ENCODE measurements around the gene MAP3K4.
"Not testable (repeated sequence)": the region's sequence is repeated elsewhere in the genome, so short reads cannot be mapped to it uniquely, and the experiment has no call there.

The MAP3K4 gene

GRCh38 chr6:160967833-160968232, 23.7 kb upstream of the MAP3K4 start:
- DNase-seq (ENCODE audit: low read depth), result no peak

GRCh38 chr6:160971171-160971570, 20.4 kb upstream of the MAP3K4 start:
- DNase-seq (ENCODE audit: low read depth), result no peak

- DNase-seq (ENCODE audit: low read depth), result no peak
Measured at GRCh38 chr6:160972111-160972510, 19.5 kb upstream of the MAP3K4 start.

GRCh38 chr6:160972594-160972993, 19.0 kb upstream of the MAP3K4 start:
- DNase-seq (ENCODE audit: low read depth), result not testable (repeated sequence)

GRCh38 chr6:160973311-160974250, 18.0 kb upstream of the MAP3K4 start:
- no peak for DNase-seq (ENCODE audit: low read depth)

GRCh38 chr6:160974304-160974771, 17.2 kb upstream of the MAP3K4 start:
- DNase-seq (ENCODE audit: low read depth), result no peak

GRCh38 chr6:160975162-160975561, 16.4 kb upstream of the MAP3K4 start:
- DNase-seq (ENCODE audit: low read depth), result no peak

- not testable (repeated sequence) for DNase-seq (ENCODE audit: low read depth)
Measured at GRCh38 chr6:160975961-160976360, 15.6 kb upstream of the MAP3K4 start.

- DNase-seq (ENCODE audit: low read depth), result no peak
Measured at GRCh38 chr6:160978141-160978901, 13.2 kb upstream of the MAP3K4 start.

GRCh38 chr6:160979061-160979708, 12.4 kb upstream of the MAP3K4 start:
- DNase-seq (ENCODE audit: low read depth), result no peak

- DNase-seq (ENCODE audit: low read depth), result not testable (repeated sequence)
Measured at GRCh38 chr6:160983377-160983948, 8.1 kb upstream of the MAP3K4 start.

- no peak for DNase-seq (ENCODE audit: low read depth)
Measured at GRCh38 chr6:160986851-160987250, 4.7 kb upstream of the MAP3K4 start.

GRCh38 chr6:160987265-160987664, 4.3 kb upstream of the MAP3K4 start:
- no peak for DNase-seq (ENCODE audit: low read depth)

- DNase-seq (ENCODE audit: low read depth), result no peak
Measured at GRCh38 chr6:160990847-160991405, 643 bp upstream of the MAP3K4 start.

- DNase-seq (ENCODE audit: low read depth), result no peak
Measured at GRCh38 chr6:160992061-160992979, 751 bp downstream of the MAP3K4 start.

GRCh38 chr6:160992980-160993314, 1.4 kb downstream of the MAP3K4 start:
- DNase-seq (ENCODE audit: low read depth), result no peak

- no peak for DNase-seq (ENCODE audit: low read depth)
Measured at GRCh38 chr6:160995271-160995670, 3.7 kb downstream of the MAP3K4 start.

- DNase-seq (ENCODE audit: low read depth), result no peak
Measured at GRCh38 chr6:160996131-160996601, 4.6 kb downstream of the MAP3K4 start.

- DNase-seq (ENCODE audit: low read depth), result no peak
Measured at GRCh38 chr6:160998217-160998616, 6.6 kb downstream of the MAP3K4 start.

- DNase-seq (ENCODE audit: low read depth), result no peak
Measured at GRCh38 chr6:160998766-160999165, 7.2 kb downstream of the MAP3K4 start.

GRCh38 chr6:160999516-160999915, 7.9 kb downstream of the MAP3K4 start:
- no peak for DNase-seq (ENCODE audit: low read depth)
